NCI-H2171 treated with DMSO at 0.1 percent for 48 hours (cell line): ENCODE data around the gene CT45A10.
"Not testable (repeated sequence)": the region's sequence is repeated elsewhere in the genome, so short reads cannot be mapped to it uniquely, and the experiment has no call there.

Source experiments
- DNase-seq: peaks from one replicate; lab custom pipeline; 2025; lab: John Stamatoyannopoulos, UW

CT45A10 gene

GRCh38 chrX:135893294-135893817 lies at the start of gene CT45A10, which contains the start of gene SAGE1:
Gene CT45A10, minus strand, starts transcription at chrX:135893444. Its CDS starts 8,100 bp downstream, at chrX:135885344.
Gene SAGE1, plus strand, starts transcription at chrX:135893716. Its CDS starts 2,527 bp downstream, at chrX:135896243.
- DNase-seq, result no peak

DNA sequence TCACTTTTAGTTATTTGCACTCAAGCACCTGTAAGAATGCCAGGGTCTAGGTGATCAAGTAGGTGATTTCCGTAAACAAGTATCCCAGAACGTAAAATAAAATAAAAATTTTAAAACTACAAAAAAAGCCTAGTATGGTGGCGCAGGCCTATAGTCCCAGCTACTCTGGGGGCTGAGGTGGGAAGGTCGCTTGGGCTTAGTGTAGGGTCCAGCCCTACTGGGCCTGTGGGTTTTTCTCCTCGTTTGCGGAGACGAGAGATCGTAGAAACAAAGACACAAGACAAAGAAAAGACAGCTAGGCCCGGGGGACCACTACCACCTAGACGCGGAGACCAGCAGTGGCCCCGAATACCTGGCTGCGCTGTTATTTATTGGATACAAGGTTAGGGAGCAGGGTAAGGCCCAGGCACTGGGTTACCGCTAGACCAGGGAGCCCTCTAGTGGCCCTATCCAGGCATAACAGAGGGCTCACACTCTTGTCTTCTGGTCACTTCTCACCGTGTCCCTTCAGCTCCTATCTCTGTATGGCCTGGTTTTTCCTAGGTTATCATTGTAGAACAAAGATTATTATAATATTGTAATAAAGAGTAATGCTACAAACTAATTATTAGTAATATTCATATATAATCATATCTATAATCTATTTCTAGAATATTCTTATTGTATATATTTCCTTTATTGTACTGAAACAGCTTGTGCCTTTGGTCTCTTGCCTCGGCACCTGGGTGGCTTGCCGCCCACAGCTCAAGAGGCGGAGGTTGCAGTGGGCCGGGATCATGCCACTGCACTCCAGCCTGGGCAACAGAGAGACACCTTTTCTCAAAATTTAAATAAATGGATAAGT lies 38.6 kb upstream of the CT45A10 start:
- peak; percentile 13 for DNase-seq

DNA sequence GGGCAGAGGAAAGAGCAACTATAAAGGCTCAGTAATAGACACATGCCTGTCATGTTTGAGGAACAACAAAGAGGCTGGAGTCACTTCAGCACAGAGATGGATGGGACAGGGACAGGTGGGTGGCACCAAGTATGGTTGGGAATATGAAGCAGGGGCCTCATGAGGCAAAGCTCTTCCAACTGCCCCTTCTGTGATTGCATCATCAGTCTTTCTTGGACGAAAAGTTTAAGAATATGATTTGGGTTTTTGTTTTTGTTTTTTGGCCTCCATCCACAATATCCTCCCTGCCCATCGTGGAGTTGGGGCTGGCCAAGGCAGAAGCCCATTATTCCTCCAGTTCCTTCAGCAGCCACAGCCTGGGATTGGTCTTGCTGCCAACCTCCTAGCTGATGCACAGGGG lies 34.7 kb upstream of the CT45A10 start:
- DNase-seq, result no peak

GRCh38 chrX:135923353-135923752 lies 30.1 kb upstream of the CT45A10 start:
- DNase-seq, result no peak

GRCh38 chrX:135920516-135920915 lies 27.3 kb upstream of the CT45A10 start:
- not testable (repeated sequence) for DNase-seq

GRCh38 chrX:135914404-135914803 lies 21.2 kb upstream of the CT45A10 start:
- DNase-seq, result no peak

DNA sequence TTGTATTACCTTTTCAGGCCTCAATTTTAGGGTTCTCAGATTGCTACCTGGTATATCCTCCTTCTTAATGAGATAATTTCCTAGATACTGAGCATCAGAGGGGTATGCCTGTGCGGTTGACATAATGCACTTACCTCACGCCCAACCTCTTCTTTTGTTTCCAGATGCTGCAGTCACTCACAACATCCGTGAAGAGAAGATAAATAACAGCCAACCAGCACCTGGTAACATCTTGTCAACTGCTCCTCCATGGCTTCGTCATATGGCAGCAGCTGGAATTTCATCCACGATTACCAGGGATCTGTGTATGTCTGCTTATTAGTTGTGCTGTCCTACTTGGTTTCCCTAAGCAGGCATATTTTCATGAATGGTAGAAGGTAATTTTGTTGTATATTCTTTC lies 17.0 kb upstream of the CT45A10 start:
- no peak for DNase-seq

DNA sequence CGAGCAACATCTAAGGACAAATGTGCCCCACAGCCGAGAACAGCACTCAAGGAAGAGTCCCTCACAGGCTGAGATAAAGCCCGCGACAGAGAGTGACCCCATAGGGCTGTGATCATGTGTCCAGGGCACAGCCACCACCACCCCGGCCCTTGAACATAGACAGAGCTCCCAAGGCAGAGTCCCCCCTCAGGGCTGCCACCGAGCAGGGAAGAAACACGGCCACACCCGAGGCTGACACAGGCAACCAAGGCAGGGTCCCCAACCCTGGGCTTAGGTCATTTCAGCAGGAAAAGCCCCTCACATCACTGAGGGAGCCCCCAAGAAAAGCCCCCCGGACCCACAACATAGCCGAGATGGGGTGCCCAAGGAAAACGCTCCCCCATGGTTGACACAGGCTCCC lies 463 bp downstream of the CT45A10 start:
- DNase-seq, result no peak

- DNase-seq, result no peak
These were observed 3.1 kb downstream of the CT45A10 start for GRCh38 chrX:135890087-135890585.

GRCh38 chrX:135888976-135889375 lies 4.3 kb downstream of the CT45A10 start:
- not testable (repeated sequence) for DNase-seq

DNA sequence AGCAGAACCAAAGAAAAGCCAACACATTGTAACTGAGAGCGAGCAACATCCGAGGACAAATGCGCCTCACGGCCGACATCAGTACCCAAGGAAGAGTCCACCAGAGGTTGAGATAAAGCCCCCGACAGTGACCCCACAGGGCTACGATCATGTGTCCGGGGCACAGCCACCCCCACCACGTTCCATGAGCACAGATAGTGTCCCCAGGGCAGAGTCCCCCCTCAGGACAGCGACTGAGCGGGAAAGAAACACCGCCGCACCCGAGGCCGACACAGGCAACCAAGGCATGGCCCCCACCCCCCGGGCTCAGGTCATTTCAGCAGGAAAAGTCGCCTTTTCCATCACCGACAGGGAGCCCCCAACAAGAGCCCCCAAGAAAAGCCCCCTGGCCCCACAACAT lies 5.0 kb downstream of the CT45A10 start:
- not testable (repeated sequence) for DNase-seq

DNA sequence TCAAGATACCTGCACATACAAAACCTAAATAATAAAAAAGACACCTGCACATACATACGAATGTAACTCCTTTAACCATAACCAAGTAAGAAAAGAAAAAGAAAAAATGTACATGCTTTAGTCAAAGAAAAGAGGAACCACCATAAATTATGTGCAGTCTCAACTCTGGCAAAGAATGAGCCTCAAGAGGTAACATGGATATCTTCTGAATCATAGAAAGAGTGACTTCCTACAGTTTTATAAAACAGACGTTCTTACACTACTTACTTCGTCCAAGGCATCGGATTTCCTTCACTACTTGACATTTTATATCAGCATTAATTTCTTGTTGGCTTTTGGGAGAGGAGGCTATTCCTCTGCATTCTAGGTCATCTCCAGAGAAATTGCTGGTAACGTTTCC lies 10.5 kb downstream of the CT45A10 start:
- not testable (repeated sequence) for DNase-seq

DNA sequence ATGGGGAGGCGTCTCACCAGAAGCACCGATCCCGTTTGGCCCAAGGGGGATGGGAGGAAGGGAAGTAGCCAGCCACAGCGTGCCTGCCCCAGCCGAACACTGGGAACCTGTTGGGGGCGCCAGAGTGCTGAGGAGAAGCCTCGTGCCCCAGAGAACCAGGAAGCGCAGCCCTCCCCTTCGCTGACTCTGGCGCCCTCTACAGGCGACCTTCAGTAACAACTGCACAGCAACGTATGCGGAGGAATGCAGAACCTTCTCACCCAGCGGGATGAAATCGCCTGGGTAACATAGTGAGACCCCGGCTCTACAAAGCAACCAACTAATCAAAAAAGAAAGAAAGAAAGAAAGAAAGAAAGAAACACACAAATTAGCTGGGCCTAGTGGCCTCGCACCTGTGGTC lies 21.5 kb downstream of the CT45A10 start, which contains the start of gene CT45A9:
Gene CT45A9 (minus strand): TSS at position 101 of the 400 bp plus-strand sequence. CDS start 3,751 bp downstream, outside the sequence.
- DNase-seq, result not testable (repeated sequence)

DNA sequence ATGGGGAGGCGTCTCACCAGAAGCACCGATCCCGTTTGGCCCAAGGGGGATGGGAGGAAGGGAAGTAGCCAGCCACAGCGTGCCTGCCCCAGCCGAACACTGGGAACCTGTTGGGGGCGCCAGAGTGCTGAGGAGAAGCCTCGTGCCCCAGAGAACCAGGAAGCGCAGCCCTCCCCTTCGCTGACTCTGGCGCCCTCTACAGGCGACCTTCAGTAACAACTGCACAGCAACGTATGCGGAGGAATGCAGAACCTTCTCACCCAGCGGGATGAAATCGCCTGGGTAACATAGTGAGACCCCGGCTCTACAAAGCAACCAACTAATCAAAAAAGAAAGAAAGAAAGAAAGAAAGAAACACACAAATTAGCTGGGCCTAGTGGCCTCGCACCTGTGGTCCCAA lies 38.8 kb downstream of the CT45A10 start, which contains the start of gene CT45A8:
Gene CT45A8 (minus strand): TSS at position 101 of the 400 bp plus-strand sequence. CDS start 3,755 bp downstream, outside the sequence.
- DNase-seq, result not testable (repeated sequence)

DNA sequence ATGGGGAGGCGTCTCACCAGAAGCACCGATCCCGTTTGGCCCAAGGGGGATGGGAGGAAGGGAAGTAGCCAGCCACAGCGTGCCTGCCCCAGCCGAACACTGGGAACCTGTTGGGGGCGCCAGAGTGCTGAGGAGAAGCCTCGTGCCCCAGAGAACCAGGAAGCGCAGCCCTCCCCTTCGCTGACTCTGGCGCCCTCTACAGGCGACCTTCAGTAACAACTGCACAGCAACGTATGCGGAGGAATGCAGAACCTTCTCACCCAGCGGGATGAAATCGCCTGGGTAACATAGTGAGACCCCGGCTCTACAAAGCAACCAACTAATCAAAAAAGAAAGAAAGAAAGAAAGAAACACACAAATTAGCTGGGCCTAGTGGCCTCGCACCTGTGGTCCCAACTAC lies 56.1 kb downstream of the CT45A10 start, which contains the start of gene CT45A7:
Gene CT45A7 (minus strand): TSS at position 101 of the 400 bp plus-strand sequence. CDS start 3,747 bp downstream, outside the sequence.
- DNase-seq, result not testable (repeated sequence)
